Astrocyte of the spinal cord (primary cell): Measurements from ENCODE around the gene NLRX1.
"Not testable (repeated sequence)": the region's sequence is repeated elsewhere in the genome, so short reads cannot be mapped to it uniquely, and the experiment has no call there.

Experiments used
- DNase-seq: peaks from one replicate; pipeline ENCODE4 v3.0.0; 2011; ENCODE audit warnings: low read depth, low spot score
- H3K4me3 ChIP-seq: 2 replicates; pipeline ENCODE4 v1.5.1; 2011; ENCODE audit warnings: low read depth, mild to moderate bottlenecking, low read length, moderate library complexity
- in situ Hi-C: cut with HindIII; loops from 2 replicates; pipeline ENCODE4 v1.10.0; 2017; ENCODE audit warnings: low sequenced_read_pairs
- TF ChIP-seq, protein P1 (sequence below): IDR thresholded peaks from 2 replicates; pipeline ENCODE4 v1.5.1; 2012; ENCODE audit warnings: low read depth, mild to moderate bottlenecking, low read length, inconsistent platforms

NLRX1 gene

DNA sequence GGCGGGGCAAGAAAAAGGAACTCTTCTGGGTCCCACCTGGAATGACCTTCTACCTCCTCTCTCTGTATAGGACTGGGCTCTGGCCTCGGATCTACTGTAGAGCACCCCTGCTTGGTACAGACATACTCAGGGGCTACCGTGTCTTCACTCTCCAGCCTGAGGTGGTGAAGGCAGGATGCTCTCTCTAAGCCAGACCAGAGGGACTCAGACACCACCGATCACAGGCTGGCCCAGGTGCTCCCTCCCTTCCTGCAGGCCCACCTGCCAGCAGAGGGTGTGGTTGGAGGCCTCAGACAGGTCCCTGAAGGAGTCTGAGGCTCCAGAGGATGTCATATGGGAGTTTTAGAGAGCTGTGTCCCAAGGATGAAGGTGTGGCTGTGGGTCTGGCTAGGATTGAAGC is 20.9 kb downstream of the NLRX1 start:
- no peak overlapping the region for H3K4me3 ChIP-seq
- TF ChIP-seq, protein P1, sequence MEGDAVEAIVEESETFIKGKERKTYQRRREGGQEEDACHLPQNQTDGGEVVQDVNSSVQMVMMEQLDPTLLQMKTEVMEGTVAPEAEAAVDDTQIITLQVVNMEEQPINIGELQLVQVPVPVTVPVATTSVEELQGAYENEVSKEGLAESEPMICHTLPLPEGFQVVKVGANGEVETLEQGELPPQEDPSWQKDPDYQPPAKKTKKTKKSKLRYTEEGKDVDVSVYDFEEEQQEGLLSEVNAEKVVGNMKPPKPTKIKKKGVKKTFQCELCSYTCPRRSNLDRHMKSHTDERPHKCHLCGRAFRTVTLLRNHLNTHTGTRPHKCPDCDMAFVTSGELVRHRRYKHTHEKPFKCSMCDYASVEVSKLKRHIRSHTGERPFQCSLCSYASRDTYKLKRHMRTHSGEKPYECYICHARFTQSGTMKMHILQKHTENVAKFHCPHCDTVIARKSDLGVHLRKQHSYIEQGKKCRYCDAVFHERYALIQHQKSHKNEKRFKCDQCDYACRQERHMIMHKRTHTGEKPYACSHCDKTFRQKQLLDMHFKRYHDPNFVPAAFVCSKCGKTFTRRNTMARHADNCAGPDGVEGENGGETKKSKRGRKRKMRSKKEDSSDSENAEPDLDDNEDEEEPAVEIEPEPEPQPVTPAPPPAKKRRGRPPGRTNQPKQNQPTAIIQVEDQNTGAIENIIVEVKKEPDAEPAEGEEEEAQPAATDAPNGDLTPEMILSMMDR, result no peak
- in situ Hi-C loops, result no loop called here
- no peak for DNase-seq

DNA sequence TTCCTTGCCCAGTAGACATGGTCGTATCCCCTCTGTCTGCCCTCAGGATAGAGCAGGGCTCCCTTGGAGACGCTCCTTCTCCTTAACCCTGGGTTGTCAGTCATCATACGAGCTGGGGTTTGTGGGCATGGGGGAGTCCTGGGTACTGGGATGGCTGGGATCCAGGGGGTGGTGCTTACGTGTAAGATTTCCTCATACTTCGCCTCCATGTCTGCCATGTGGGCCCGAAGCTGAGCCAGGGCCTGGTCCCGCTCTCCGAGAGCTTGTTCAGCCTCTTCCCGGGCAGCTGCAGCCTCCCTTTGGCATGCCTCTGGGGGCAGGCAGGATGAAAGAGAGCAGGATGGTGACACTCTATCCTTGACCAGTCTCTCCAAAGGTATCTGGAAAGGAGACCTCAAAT is 22.0 kb downstream of the NLRX1 start:
- DNase-seq, result no peak
- TF ChIP-seq, protein P1, result no peak
- H3K4me3 ChIP-seq, result no peak overlapping the region
- in situ Hi-C loops, result no loop called here

DNA sequence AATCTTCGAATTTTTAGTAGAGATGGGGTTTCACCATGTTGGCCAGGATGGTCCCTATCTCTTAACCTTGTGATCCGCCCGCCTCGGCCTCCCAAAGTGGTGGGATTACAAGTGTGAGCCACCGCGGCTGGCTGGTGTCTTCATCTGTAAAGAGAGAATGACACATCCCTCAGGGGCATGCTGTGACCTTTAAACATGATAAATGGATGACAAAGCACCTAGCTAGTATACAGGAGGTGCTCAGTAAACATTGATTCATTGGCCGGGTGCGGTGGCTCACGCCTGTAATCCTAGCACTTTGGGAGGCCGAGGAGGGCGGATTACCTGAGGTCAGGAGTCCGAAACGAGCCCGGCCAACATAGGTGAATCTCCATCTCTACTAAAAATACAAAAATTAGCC is 22.7 kb downstream of the NLRX1 start:
- H3K4me3 ChIP-seq, in situ Hi-C loops, DNase-seq: not testable (repeated sequence)

DNA sequence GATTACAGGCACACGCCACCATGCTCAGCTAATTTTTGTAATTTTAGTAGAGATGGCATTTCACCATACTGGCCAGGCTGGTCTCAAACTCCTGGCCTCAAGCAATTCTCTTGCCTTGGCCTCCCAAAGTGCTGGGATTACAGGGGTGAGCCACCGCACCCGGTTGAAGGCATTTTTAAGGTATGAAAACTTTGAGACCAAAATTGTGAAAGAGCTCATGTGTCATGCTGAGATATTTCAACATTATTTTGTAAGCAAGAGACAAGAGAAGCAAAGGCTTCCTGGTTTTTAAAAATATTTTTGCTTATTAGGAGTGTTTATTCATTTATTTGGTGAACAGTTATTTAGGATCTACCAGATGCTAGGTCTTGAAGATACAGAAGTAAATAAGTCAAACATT is 23.6 kb downstream of the NLRX1 start:
- H3K4me3 ChIP-seq, result no peak overlapping the region
- in situ Hi-C loops, result no loop called here
- no peak for DNase-seq
- TF ChIP-seq, protein P1, result no peak

DNA sequence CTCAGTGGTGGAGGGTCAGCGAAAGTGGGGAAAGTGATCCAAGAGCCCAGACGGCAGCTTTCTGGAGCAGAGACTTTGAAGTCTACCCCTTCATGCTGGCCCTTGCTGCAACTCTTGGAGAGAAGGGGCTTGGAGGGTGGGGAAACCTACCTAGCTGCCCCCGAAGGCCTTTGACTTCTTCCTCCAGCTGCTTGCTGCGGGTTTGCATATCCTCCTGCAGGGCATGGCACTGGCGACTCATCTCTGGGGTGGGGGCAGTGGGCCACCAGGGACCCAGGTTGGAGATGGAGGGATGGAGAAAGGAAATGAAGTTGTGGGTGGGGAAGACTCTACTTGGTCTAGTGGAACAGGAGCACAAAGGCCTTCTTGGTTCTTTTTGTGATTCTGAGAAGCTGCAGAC is 24.5 kb downstream of the NLRX1 start:
- DNase-seq, result no peak
- in situ Hi-C loops, result no loop called here
- TF ChIP-seq, protein P1, result no peak
- H3K4me3 ChIP-seq, result no peak overlapping the region

DNA sequence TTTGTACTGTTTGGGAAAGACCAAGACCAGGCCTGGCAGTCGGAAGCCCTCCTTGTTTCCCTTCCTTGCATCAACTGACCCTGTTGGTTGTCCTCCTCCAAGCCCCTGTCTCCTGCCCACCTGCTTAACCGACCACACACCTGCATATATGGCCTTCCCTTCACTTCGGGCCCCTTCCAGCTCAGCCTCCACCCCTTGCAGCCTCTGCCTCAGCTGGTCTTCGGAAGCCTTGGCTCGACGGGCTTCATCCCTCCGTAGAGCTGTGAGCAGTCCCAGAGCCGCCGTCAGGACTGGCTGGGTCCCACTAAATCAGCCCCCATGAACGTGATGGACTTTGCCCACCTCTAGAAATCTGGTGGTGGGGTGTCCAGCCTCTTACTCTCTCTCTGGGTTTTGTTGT is 25.1 kb downstream of the NLRX1 start:
- H3K4me3 ChIP-seq, result no peak overlapping the region

DNA sequence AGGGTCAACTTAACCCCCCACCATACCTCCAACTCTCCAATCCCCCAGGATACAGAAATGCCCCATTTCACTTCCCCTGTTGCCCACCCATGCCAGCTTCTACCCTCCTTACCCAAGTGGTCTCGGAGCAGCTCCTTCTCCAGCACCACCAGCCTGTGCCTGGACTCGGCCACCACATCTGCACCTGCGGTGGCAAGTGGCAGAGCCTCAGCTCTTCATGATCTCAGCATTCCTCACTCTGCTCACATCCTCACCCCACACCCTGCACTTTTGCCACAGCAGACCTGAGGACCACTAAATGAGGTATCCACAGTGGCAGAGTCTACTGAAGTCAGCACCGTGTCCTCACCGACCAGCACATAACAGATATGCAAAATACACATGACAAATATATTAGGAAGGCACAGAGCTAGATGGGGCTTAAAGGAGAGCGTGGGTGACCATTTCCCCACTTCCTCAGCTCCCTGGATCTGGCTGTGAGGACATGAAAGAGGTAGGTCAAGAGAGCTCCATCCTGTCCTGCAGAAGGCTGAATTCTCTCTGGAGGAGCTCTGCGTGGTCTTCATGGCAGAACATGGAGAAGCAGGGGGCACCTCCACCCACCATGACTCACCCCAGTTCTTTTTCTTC is 26.4 kb downstream of the NLRX1 start:
- DNase-seq, result no peak
- H3K4me3 ChIP-seq, result no peak overlapping the region
- in situ Hi-C loops, result no loop called here
- TF ChIP-seq, protein P1, result no peak

More for the DNA sequence above, 25.1 kb downstream of the NLRX1 start:
- in situ Hi-C loops, result no loop called here
- no peak for DNase-seq
- TF ChIP-seq, protein P1, result no peak
